HG02588 (cell line): ENCODE results near the gene GATB.

Source experiments
- ATAC-seq: cut with Tn5 transposase; IDR thresholded peaks from one replicate; pipeline ENCODE4 v1.9.1; 2021; ENCODE audit warnings: mild to moderate bottlenecking, moderate library complexity; ENCODE audit not compliant: unreplicated experiment

The GATB gene

GRCh38 chr4:151702256-151702655 is 58.6 kb downstream of the GATB start:
- no peak for ATAC-seq

GRCh38 chr4:151700566-151701316 is 60.1 kb downstream of the GATB start:
- no peak for ATAC-seq

DNA sequence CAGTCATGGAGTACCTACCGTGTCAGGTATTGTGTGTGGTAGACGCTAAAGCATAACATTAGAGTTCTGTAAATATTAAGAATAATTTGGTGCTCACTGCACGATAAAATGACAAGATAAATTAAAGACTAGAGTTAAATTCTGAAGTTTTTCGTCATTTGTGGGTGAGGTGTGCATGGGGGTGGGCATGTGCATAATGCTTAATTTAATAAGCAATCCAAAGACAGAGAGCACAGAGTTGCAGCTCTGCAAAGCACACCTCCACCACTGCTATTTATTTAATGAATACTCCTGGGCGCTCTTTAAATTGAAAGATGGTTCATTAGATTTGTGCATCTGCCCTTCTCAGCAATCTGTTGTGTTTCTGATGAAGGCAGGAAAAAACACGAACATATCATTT is 62.6 kb downstream of the GATB start:
- ATAC-seq = no peak

GRCh38 chr4:151694961-151695720 is 65.7 kb downstream of the GATB start:
- ATAC-seq = no peak

- ATAC-seq = no peak
Measured at GRCh38 chr4:151692821-151693673, 67.8 kb downstream of the GATB start.

GRCh38 chr4:151692443-151692782 is 68.4 kb downstream of the GATB start:
- ATAC-seq = no peak

GRCh38 chr4:151691639-151692442 is 69.0 kb downstream of the GATB start:
- no peak for ATAC-seq

- ATAC-seq = no peak
Measured at GRCh38 chr4:151690876-151691275, 69.9 kb downstream of the GATB start.

- no peak for ATAC-seq
Measured at GRCh38 chr4:151690164-151690870, 70.5 kb downstream of the GATB start.

DNA sequence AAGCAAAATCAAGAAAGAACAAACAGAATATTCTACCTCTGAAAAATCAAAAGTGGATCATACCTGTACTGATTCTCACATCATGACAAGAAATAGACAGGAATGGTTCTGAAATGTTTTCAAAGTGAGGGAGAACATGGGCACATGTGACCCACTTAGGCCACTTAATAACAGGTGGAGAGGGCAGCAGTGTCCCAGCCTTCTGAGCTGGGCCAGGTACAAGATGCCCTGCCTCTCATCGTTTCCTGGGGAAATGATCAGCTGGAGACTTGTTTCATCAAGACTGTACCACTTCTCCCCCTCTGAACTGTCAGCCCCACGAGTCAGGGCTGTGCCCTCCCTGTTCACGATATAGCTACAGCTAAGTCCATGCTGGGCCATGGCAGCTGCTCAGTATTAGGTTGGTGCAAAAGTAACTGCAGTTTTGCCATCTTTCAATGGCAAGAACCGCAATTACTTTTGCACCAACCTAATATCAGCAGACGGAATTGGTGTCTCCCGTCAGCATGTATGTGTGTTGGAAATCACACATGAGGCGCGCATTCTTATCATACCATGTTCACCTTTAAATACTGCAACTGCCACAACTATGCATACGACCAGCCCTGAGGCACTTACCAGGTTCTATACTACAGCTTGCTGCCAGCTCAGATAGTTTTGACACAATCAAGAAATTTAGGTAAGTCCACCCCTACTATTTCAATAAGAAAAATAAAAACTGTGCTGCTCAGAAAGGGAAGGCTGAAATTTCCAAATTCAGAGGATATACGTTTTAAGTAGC is 71.4 kb downstream of the GATB start:
- no peak for ATAC-seq

DNA sequence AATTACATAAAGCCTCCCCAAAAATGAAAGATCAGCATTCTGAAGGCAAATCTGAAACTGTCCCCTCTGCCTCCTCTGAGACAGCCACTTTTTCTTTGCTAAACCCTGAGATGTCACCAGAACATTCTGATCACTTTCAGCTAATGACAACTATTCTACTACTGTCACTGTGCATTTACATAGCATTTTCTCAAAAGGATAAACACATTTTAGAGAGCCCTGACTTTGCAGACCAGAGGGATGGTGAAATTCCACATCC is 72.1 kb downstream of the GATB start:
- ATAC-seq = no peak

DNA sequence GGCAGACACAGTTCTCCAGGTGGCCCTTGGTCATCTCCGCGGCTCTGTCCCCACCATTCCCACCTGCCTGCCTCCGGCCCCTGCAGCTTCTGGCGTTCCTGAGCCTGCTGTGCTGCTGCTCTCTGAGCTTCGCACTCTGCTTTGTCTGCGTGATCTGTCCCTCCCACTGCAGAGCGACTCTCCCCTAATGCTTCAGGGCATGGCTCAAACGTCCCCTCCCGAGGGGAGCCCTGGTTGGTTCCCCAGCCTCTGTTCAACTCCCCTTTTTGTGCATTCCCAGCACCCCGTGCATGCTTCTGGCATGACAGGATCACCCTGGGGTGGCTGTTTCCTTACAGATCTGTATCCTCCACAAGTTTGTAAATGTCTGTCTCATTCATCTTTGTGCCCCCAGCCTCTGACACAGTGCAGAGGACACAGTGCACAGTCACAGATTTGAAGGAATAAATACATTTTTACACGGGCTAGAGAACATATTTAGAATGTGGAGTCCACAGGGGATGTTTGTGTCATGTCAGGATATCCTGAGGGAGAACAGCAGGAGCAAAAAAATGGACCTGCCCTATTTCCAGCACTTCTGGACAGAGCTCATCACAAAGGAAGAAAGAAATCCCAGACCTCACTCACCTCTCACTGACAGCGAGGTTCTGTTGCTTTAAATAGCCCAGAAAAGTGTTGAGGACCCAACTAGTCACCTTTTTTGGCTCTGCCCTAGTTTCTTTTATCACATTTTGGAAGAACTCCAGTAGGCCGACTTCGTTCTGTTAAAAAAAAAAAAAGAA is 72.6 kb downstream of the GATB start:
- no peak for ATAC-seq

- no peak for ATAC-seq
Measured at GRCh38 chr4:151687021-151687640, 73.7 kb downstream of the GATB start.

GRCh38 chr4:151685303-151685702 is 75.5 kb downstream of the GATB start:
- ATAC-seq = no peak

DNA sequence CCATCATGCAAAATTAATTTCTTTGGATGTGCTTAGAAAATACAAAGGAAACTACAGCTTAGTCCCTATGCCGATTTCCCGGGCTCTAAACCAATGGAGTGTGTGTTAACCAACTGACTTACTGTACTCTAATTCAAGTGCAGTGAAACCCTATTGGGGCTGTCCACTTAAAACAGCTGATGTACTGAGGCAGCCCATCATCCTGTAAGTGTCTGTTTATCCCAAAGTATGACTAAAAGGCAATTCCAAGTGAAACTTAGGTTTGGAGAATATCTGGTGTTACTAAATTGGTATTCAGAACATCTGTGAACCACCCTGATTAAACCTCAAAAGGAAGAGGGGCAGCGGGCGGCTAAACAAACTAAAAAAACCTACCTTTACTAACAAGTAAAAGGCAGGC is 79.7 kb downstream of the GATB start:
- ATAC-seq = no peak

- no peak for ATAC-seq
Measured at GRCh38 chr4:151679231-151679630, 81.6 kb downstream of the GATB start.

- no peak for ATAC-seq
Measured at GRCh38 chr4:151678048-151678872, 82.5 kb downstream of the GATB start.

- no peak for ATAC-seq
Measured at GRCh38 chr4:151677193-151677592, 83.6 kb downstream of the GATB start.
